Pulmonary artery endothelial cell (primary cell): ENCODE data around the gene PHLDB1. TPM values are rescaled to one million over a fixed set of nuclear protein-coding genes. Genes with fewer than 3 reads are reported as not detected.
"Not testable (repeated sequence)": the region's sequence is repeated elsewhere in the genome, so short reads cannot be mapped to it uniquely, and the experiment has no call there.

ENCODE experiments used
- DNase-seq: peaks from one replicate; pipeline ENCODE4 v3.0.0-alpha.2; 2011; ENCODE audit warnings: low read depth, low spot score
- total RNA-seq: library from RNA; depleted of rRNA; stranded (reverse); fragments of >200 nt; gene quantifications from 2 replicates; pipeline ENCODE4 v1.2.3, GENCODE V29; 2014

Gene PHLDB1
- total RNA-seq, 1 donor from 2014 or later: 79.3 TPM

DNA sequence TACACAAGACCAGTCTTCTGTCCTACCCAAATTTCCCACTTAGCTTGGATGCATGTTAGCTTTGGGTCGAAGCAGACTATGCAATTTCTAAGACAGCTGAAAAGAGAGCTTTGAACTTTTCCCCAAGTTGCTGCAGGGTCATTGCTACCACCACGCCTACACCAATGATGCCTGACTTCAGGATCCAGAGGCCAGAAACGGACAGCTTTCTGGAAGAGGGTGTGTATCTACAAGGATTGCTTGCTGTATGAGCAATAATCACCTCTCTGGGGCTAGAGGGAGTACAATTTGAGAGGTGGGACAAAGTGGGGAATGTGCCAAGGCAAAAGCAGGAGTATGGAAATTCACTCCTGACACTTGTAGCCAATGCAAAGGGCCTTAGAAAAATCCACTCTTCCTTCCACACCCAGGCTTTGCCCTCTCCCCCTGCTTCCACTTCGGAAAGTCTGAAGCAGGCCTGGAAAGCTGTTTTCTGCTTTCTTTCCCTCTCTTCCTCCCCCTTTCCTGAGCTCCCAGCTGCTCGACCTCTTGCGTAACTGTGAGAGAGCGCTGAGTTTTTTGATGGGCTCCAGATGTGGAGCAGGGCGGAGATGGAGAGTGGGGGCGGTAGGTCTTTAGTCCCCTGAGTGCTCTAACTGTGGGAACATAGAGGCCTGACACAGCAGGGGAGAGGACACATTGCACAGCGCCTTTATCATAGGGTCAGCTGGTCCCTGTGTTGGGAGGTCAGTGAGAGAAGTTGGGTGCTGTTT is 2.1 kb upstream of the PHLDB1 start:
- DNase-seq: no peak

DNA sequence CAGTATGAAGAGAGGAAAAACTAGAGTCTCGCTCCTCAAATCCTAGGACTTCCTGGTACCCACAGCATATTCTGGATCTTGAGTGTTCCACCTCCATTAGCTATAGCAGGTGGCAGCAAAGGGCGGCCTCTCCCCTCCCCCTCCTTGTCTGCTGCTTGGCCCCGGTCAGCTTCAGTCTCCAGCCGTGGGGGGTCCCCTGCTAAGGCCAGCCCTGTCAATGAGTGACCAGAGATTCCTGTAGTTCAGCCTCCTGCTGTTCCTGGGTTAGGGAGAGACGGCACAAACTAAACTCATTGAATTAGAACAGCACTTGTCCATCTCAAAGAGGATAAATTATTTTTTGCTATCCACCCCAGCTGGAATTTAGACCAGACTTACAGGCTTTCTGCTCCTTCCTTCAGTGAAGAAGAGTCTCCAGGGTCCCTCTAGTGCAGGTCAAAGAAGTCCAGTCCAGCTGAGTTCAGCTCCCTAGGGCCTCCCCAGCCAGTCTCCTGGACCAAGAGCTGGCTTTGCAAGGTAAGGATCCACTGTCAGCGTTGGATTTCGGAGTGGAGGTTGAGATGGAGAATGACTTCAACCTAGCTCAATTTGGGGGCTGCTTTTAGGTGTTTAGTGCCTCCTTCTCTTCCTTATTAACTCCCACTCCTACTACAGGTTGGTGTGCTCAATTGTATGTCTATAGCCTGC is 1.1 kb upstream of the PHLDB1 start:
- no peak for DNase-seq

- DNase-seq: no peak
These were observed 579 bp upstream of the PHLDB1 start for GRCh38 chr11:118606844-118607228.

GRCh38 chr11:118608360-118609227 is 1.2 kb downstream of the PHLDB1 start:
- DNase-seq: no peak

- no peak for DNase-seq
These were observed 2.2 kb downstream of the PHLDB1 start for GRCh38 chr11:118609380-118610224.

- DNase-seq: no peak
These were observed 2.9 kb downstream of the PHLDB1 start for GRCh38 chr11:118610225-118610772.

DNA sequence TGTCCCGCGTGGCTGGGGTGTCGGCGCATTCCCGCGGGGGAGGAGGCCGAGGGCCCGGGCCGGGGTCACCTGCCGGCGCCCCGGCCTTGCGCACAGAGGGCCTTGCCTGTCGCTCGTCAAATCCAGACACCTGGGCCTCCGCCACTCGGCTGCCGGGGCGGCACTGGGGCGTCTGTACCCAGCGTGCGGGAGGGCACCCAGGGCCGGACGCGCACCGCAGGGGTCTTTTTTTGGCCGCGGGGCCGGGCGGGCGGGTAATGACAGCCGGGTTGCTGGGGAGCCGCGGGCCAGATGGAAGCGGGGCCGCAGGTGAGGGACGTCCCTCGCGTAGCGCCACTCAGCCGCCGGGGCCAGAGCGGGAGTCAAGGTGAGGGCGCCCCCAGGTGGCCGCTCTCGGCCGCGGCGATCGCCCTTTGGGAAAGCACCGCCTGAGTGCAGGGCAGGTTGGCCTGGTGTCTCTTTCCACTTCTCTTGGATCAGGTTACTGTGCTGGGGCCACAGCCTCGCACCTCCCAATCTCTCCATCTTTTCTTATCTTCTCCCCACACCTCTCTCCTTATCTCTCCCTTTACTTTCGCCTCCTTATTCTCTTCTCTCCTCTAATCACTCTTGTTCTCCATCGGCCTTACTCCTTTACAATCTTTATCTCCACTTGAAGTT is 3.5 kb downstream of the PHLDB1 start:
- no peak for DNase-seq

DNA sequence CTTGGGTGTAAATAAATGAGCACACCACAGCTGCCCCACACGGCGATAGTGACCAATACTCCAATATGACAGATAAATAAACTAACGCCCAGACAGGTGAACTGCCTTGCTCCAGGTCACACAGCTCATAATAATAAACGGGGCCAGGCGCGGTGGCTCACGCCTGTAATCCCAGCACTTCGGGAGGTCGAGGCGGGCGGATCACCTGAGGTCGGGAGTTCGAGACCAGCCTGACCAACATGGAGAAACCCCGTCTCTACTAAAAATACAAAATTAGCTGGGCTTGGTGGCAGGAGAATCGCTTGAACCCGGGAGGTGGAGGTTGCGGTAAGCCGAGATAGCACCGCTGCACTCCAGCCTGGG is 4.0 kb downstream of the PHLDB1 start:
- DNase-seq: not testable (repeated sequence)

- peak; percentile 72 for DNase-seq
These were observed 5.0 kb downstream of the PHLDB1 start for GRCh38 chr11:118612378-118612777.

DNA sequence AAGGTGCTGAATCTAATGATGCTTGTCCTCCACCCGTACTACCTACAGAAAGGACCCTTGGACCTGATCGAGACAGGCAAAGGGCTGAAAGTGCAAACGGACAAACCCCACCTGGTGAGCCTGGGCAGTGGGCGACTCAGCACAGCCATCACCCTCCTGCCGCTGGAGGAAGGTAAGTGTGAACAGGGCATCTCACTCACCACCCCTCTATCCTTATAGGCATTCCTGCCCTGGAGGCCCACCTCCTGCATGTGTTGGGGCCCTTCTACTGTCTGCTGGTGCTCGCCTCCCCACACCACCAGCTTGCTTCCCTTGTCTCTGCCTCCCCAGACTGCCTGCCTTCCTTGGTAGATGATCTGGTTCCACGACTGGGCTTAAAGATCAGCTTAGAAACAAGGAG is 7.1 kb downstream of the PHLDB1 start:
- DNase-seq: no peak

DNA sequence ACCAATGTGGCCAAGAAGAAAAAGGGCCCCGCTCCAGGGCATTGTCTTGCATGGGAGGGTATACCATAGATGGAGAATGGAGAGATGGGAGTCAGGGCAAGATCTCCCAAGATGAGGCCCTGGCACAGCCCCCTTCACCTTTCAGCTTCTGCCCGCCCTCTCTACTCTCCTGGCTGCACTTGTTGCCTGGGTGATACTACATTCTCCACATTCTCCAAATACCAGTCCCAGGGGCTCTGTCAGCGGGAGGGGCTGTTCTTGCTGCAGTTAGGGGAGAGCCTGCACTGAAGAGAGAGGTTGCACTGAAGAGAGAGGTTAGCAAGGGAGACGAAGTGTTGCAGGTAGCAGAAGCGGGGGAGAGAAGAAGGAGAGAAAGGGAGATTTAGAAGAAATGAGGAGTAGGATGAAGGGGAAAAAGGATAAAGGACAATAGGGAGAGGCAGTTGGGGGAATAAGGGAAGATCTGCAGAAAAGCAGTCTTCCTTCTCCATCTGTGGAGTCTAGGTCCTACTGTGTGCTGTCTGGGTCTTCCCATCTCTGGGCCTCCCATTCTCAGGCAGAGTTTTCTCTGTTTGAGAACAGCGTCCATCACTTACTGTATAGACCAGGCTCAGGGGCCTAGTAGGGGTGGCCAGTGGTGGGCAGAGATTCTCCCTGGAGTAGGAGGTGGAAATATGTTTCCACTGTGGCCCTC is 8.0 kb downstream of the PHLDB1 start:
- DNase-seq: no peak

- no peak for DNase-seq
These were observed 8.6 kb downstream of the PHLDB1 start for GRCh38 chr11:118615976-118616371.

GRCh38 chr11:118618115-118618990 is 10.9 kb downstream of the PHLDB1 start:
- peak; percentile 75 for DNase-seq

DNA sequence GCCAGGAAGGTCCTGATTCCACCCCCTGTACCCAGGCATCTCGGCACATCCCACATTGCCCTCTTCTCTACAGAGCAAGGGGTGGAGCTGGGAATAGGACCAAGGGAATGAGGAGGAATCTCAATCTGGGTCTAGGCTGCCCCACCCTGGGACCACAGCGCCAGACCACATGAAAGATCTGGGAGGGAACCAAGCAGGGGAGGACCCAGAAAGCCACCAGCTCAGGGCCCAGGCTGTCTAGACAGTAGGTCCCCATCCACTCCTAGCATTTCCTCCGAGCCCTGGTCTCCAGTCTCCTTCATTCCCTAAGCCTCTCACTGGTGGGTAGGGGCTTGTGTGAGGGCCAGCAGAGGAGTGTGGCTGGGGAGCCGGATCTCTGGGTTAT is 11.6 kb downstream of the PHLDB1 start:
- no peak for DNase-seq

GRCh38 chr11:118619444-118620197 is 12.2 kb downstream of the PHLDB1 start:
- DNase-seq: peak; percentile 93

GRCh38 chr11:118620529-118621070 is 13.2 kb downstream of the PHLDB1 start:
- DNase-seq: no peak

- DNase-seq: peak; percentile 69
These were observed 13.8 kb downstream of the PHLDB1 start for GRCh38 chr11:118621071-118621783.
